NCI-H1417 treated with DMSO at 0.1 percent for 48 hours (cell line): ENCODE measurements around the gene PHF21A.
A peak's percentile ranks its signal among the peaks of the same experiment; 100 is the strongest.
"Not testable (repeated sequence)": the region's sequence is repeated elsewhere in the genome, so short reads cannot be mapped to it uniquely, and the experiment has no call there.

Experiments used
- DNase-seq: peaks from one replicate; lab custom pipeline; 2025; lab: John Stamatoyannopoulos, UW

The PHF21A gene

GRCh38 chr11:45920531-45921477, 200.4 kb downstream of the PHF21A start:
- DNase-seq: no peak

GRCh38 chr11:45919806-45920530, 201.3 kb downstream of the PHF21A start:
- DNase-seq: no peak

- DNase-seq: no peak
Observed at GRCh38 chr11:45918962-45919675, 202.1 kb downstream of the PHF21A start.

GRCh38 chr11:45918331-45918941, 202.8 kb downstream of the PHF21A start:
- peak; percentile 36 for DNase-seq

GRCh38 chr11:45917623-45918330, 203.5 kb downstream of the PHF21A start, which contains the start of gene PEX16:
Gene PEX16 (minus strand): TSS chr11:45917877. CDS start chr11:45917811, 66 bp downstream.
- DNase-seq: peak; percentile 84

- no peak for DNase-seq
Observed at GRCh38 chr11:45917286-45917622, 204.0 kb downstream of the PHF21A start.

- no peak for DNase-seq
Observed at GRCh38 chr11:45915446-45915845, 205.8 kb downstream of the PHF21A start.

- DNase-seq: no peak
Observed at GRCh38 chr11:45913942-45914635, 207.2 kb downstream of the PHF21A start.

GRCh38 chr11:45913514-45913913, 207.7 kb downstream of the PHF21A start:
- DNase-seq: no peak

- no peak for DNase-seq
Observed at GRCh38 chr11:45910623-45911022, 210.6 kb downstream of the PHF21A start.

- no peak for DNase-seq
Observed at GRCh38 chr11:45909594-45910475, 211.4 kb downstream of the PHF21A start.

- no peak for DNase-seq
Observed at GRCh38 chr11:45907911-45908370, 213.3 kb downstream of the PHF21A start.

GRCh38 chr11:45906965-45907611, 214.2 kb downstream of the PHF21A start, which contains the start of gene FREY1:
Gene FREY1 (minus strand): TSS chr11:45907271. CDS start chr11:45907245, 26 bp downstream.
- no peak for DNase-seq

- DNase-seq: no peak
Observed at GRCh38 chr11:45906096-45906682, 215.1 kb downstream of the PHF21A start.

- not testable (repeated sequence) for DNase-seq
Observed at GRCh38 chr11:45905576-45905975, 215.7 kb downstream of the PHF21A start.

GRCh38 chr11:45905095-45905494, 216.2 kb downstream of the PHF21A start:
- DNase-seq: no peak

GRCh38 chr11:45904309-45904915, 216.8 kb downstream of the PHF21A start:
- DNase-seq: no peak
